H9 (cell line): ENCODE data around the gene PRDM1. TPM values are rescaled to one million over a fixed set of nuclear protein-coding genes. Genes with fewer than 3 reads are reported as not detected.

Experiments
- DNase-seq: peaks from one replicate; pipeline ENCODE4 v3.0.0-alpha.2; 2017
- H2AFZ ChIP-seq: one replicate; pipeline ENCODE4 v1.6.1; 2013; ENCODE audit warnings: mild to moderate bottlenecking, low read length, control low read depth, moderate library complexity
- H2AK5ac ChIP-seq: 2 replicates; pipeline ENCODE4 v1.6.1; 2013; ENCODE audit warnings: low read length, control low read depth, mixed read lengths; ENCODE audit not compliant: insufficient read length
- H2BK120ac ChIP-seq: one replicate; pipeline ENCODE4 v1.6.1; 2013; ENCODE audit warnings: low read depth, mild to moderate bottlenecking, low read length, control low read depth, inconsistent platforms; ENCODE audit not compliant: poor library complexity, severe bottlenecking
- H2BK12ac ChIP-seq: 2 replicates; pipeline ENCODE4 v1.6.1; 2013; ENCODE audit warnings: low read length, control low read depth, mixed read lengths, low read depth; ENCODE audit not compliant: insufficient read length
- H2BK15ac ChIP-seq: 2 replicates; pipeline ENCODE4 v1.6.1; 2013; ENCODE audit warnings: low read depth, low read length, control low read depth
- H2BK20ac ChIP-seq: one replicate; pipeline ENCODE4 v1.6.1; 2013; ENCODE audit warnings: low read depth, mild to moderate bottlenecking, low read length, control low read depth, inconsistent platforms; ENCODE audit not compliant: poor library complexity, severe bottlenecking
- H2BK5ac ChIP-seq: 2 replicates; pipeline ENCODE4 v1.6.1; 2013; ENCODE audit warnings: low read length, control low read depth, mixed read lengths; ENCODE audit not compliant: insufficient read length
- H3K14ac ChIP-seq: 2 replicates; pipeline ENCODE4 v1.6.1; 2013; ENCODE audit warnings: low read length, control low read depth; ENCODE audit not compliant: insufficient read depth
- H3K18ac ChIP-seq: 2 replicates; pipeline ENCODE4 v1.6.1; 2013; ENCODE audit warnings: low read depth, mild to moderate bottlenecking, mixed read lengths, low read length, control low read depth; ENCODE audit not compliant: insufficient read length
- H3K23ac ChIP-seq: 2 replicates; pipeline ENCODE4 v1.6.1; 2013; ENCODE audit warnings: low read length, control low read depth, mixed read lengths, low read depth; ENCODE audit not compliant: insufficient read length
- H3K23me2 ChIP-seq: 2 replicates; pipeline ENCODE4 v1.6.1; 2013; ENCODE audit warnings: low read depth, mild to moderate bottlenecking, mixed read lengths, low read length, control low read depth; ENCODE audit not compliant: insufficient read length, poor library complexity, severe bottlenecking
- H3K27ac ChIP-seq: 2 replicates; pipeline ENCODE4 v1.5.1; 2013; ENCODE audit warnings: low read length, control low read depth, mixed read lengths, low read depth; ENCODE audit not compliant: insufficient read length
- H3K27me3 ChIP-seq: 2 replicates; pipeline ENCODE4 v1.6.1; 2013; ENCODE audit warnings: low read length, control low read depth, inconsistent platforms; ENCODE audit not compliant: insufficient read depth
- H3K4ac ChIP-seq: 2 replicates; pipeline ENCODE4 v1.6.1; 2013; ENCODE audit warnings: low read depth, mild to moderate bottlenecking, control low read depth, inconsistent platforms, low read length, moderate library complexity
- H3K4me1 ChIP-seq: 2 replicates; pipeline ENCODE4 v1.6.1; 2013; ENCODE audit warnings: low read length, control low read depth, inconsistent platforms; ENCODE audit not compliant: insufficient read depth
- H3K4me2 ChIP-seq: 2 replicates; pipeline ENCODE4 v1.6.1; 2013; ENCODE audit warnings: low read length, control low read depth, mixed read lengths; ENCODE audit not compliant: insufficient read length, insufficient read depth
- H3K56ac ChIP-seq: 2 replicates; pipeline ENCODE4 v1.6.1; 2013; ENCODE audit warnings: low read depth, mild to moderate bottlenecking, mixed read lengths, low read length, control low read depth; ENCODE audit not compliant: insufficient read length
- H3K79me1 ChIP-seq: 2 replicates; pipeline ENCODE4 v1.6.1; 2013; ENCODE audit warnings: low read depth, mild to moderate bottlenecking, moderate library complexity, low read length, control low read depth, inconsistent platforms; ENCODE audit not compliant: insufficient read depth, poor library complexity, severe bottlenecking
- H3K79me2 ChIP-seq: 2 replicates; pipeline ENCODE4 v1.6.1; 2013; ENCODE audit warnings: low read length, control low read depth, inconsistent platforms; ENCODE audit not compliant: insufficient read depth
- H3K9ac ChIP-seq: 2 replicates; pipeline ENCODE4 v1.6.1; 2013; ENCODE audit warnings: low read length, control low read depth, mixed read lengths; ENCODE audit not compliant: insufficient read length; ENCODE audit errors: extremely low read depth
- H3K9me3 ChIP-seq: one replicate; pipeline ENCODE4 v1.6.1; 2013; ENCODE audit warnings: low read depth, low read length, inconsistent platforms; ENCODE audit not compliant: control insufficient read depth
- H3T11ph ChIP-seq: one replicate; pipeline ENCODE4 v1.6.1; 2013; ENCODE audit warnings: mild to moderate bottlenecking, low read length, control low read depth, inconsistent platforms
- H4K20me1 ChIP-seq: one replicate; pipeline ENCODE4 v1.6.1; 2013; ENCODE audit not compliant: control insufficient read depth, insufficient read length, insufficient read depth
- H4K5ac ChIP-seq: 2 replicates; pipeline ENCODE4 v1.6.1; 2013; ENCODE audit warnings: low read depth, mild to moderate bottlenecking, mixed read lengths, low read length, control low read depth; ENCODE audit not compliant: insufficient read length
- H4K8ac ChIP-seq: replicated peaks from 2 replicates; pipeline ENCODE4 v1.6.1; 2013; ENCODE audit warnings: low read length, control low read depth, mixed read lengths, low read depth; ENCODE audit not compliant: insufficient read length
- H4K91ac ChIP-seq: 2 replicates; pipeline ENCODE4 v1.6.1; 2013; ENCODE audit warnings: low read depth, mild to moderate bottlenecking, moderate library complexity, mixed read lengths, low read length, control low read depth; ENCODE audit not compliant: insufficient read length
- H3K27ac Mint-ChIP-seq, 3 experiments: 2 replicates in 2 of 3; 3 replicates in 1 of 3; pipeline ENCODE4 v1.8.0; 2020 to 2021; ENCODE audit warnings: mixed read lengths in 3 of 3, mild to moderate bottlenecking in 1 of 3, moderate library complexity in 1 of 3
- H3K27me3 Mint-ChIP-seq: 2 replicates; pipeline ENCODE4 v1.8.0; 2021; ENCODE audit warnings: low read depth, mild to moderate bottlenecking, moderate library complexity, mixed read lengths
- H3K36me3 Mint-ChIP-seq, 3 experiments: 2 replicates in 2 of 3; 3 replicates in 1 of 3; pipeline ENCODE4 v1.8.0; 2020 to 2021; ENCODE audit warnings: low read depth in 3 of 3, mixed read lengths in 3 of 3; ENCODE audit not compliant: insufficient read depth in 1 of 3
- H3K4me1 Mint-ChIP-seq, 2 experiments: 2 replicates each; pipeline ENCODE4 v1.8.0; 2020; ENCODE audit warnings: mixed read lengths in 2 of 2
- H3K4me3 Mint-ChIP-seq, 2 experiments: 2 replicates in 1 of 2; 3 replicates in 1 of 2; pipeline ENCODE4 v1.8.0; 2020 to 2021; ENCODE audit warnings: mild to moderate bottlenecking in 2 of 2, mixed read lengths in 2 of 2, moderate library complexity in 1 of 2
- H3K9me3 Mint-ChIP-seq, 2 experiments: 2 replicates in 1 of 2; 3 replicates in 1 of 2; pipeline ENCODE4 v1.8.0; 2020; ENCODE audit warnings: mild to moderate bottlenecking in 2 of 2, mixed read lengths in 2 of 2, moderate library complexity in 1 of 2
- CTCF ChIP-seq: fragments of 200-600 bp; sonication (generic); conservative IDR thresholded peaks from 3 replicates; pipeline ENCODE4 v1.8.0; 2021; ENCODE audit warnings: antibody characterized with exemption, mild to moderate bottlenecking
- WGBS: extraction: QIAGEN DNeasy Blood & Tissue Kit; methylation state at CpG from one replicate; pipeline ENCODE4 v1.1.7; 2013; ENCODE audit warnings: missing lambda C conversion rate, low lambda C conversion rate, mixed read lengths; ENCODE audit not compliant: insufficient read length; ENCODE audit errors: extremely low coverage; 5-methylcytosine and 5-hydroxymethylcytosine counted together
- total RNA-seq: library from RNA; stranded (reverse); gene quantifications from 2 replicates; pipeline ENCODE4 v1.2.1, GENCODE V29; 2021

PRDM1 gene
- total RNA-seq, 1 experiment from 2014 or later, result 2.9 TPM

- Histone ChIP-seq H3K4me1 (peaks cover 3% of the 10 kb centered on the region), H3K4me2 (peak overlapping the region; percentile 4), H3K9me3 (no peaks in the 10 kb centered on the region), H2AK5ac (no peak overlapping the region), H3K79me1 (no peaks in the 10 kb centered on the region), H2BK12ac (no peak overlapping the region), H3K14ac (no peak overlapping the region), H3K79me2 (no peaks in the 10 kb centered on the region), H2BK20ac (no peak overlapping the region), H4K8ac (no peak overlapping the region), H3K4ac (no peak overlapping the region), H3K27ac (no peak overlapping the region), H3K27me3 (no peaks in the 10 kb centered on the region; the same call in 1 of the 2 replicates), H4K20me1 (no peaks in the 10 kb centered on the region), H3T11ph (no peak overlapping the region), H3K23me2 (no peaks in the 10 kb centered on the region), H2AFZ (no peak overlapping the region), H2BK120ac (no peak overlapping the region), H2BK15ac (no peak overlapping the region), H4K91ac (no peak overlapping the region), H2BK5ac (no peak overlapping the region), H3K56ac (no peak overlapping the region), H3K18ac (no peak overlapping the region), H4K5ac (no peak overlapping the region), H3K9ac (no peak overlapping the region), H3K23ac (no peak overlapping the region)
- Mint-ChIP-seq H3K4me3 (peak overlapping the region in 1 of 2 experiments; percentile 16; a peak in 1 of 5 replicates), H3K4me1 (peaks cover 23 to 30% of the 10 kb centered on the region in 2 experiments), H3K36me3 (no peaks in the 10 kb centered on the region), H3K27me3 (peaks cover 30% of the 10 kb centered on the region), H3K9me3 (no peaks in the 10 kb centered on the region), H3K27ac (peak overlapping the region in 2 of 3 experiments; percentile 58 to 80; a peak in 4 of 7 replicates)
- TF ChIP-seq CTCF, result no peak
- DNase-seq, result peak; percentile 80
- no CpG with 5 or more reads among the region's 3 CpGs for WGBS
These were observed 34.9 kb upstream of the PRDM1 start for GRCh38 chr6:106051226-106051625.
